GM12878 (cell line): ENCODE results near the gene TMUB1.

Experiments used
- NR2C2 ChIP-seq: IDR thresholded peaks from 2 replicates; pipeline ENCODE4 v1.6.1; 2011; ENCODE audit warnings: borderline replicate concordance, low read depth; ENCODE audit not compliant: control insufficient read depth, insufficient read length
- POLR2A ChIP-seq: IDR thresholded peaks from 2 replicates; pipeline ENCODE4 v1.6.1; 2011; ENCODE audit warnings: low read depth, mild to moderate bottlenecking, low read length
- RELA ChIP-seq: fragments of 450-650 bp; IDR thresholded peaks from 2 replicates; pipeline ENCODE4 v1.8.0; 2014; ENCODE audit warnings: borderline replicate concordance; ENCODE audit not compliant: partially characterized antibody
- TF ChIP-seq, protein P1 (sequence below), 3 experiments: IDR thresholded peaks in 2 of 3; conservative IDR thresholded peaks in 1 of 3; 2 replicates each; pipeline ENCODE4 v1.5.1; 2011; ENCODE audit warnings: low read depth in 3 of 3, low read length in 3 of 3, mild to moderate bottlenecking in 3 of 3, control low read depth in 2 of 3, moderate library complexity in 2 of 3, inconsistent platforms in 1 of 3, mixed read lengths in 1 of 3; ENCODE audit not compliant: control insufficient read depth in 2 of 3, insufficient read depth in 1 of 3; ENCODE audit errors: extremely low read depth in 1 of 3
- TF ChIP-seq, protein P2 (sequence below): IDR thresholded peaks from 2 replicates; pipeline ENCODE4 v1.6.1; 2011; ENCODE audit warnings: mild to moderate bottlenecking, low read depth, low read length, moderate library complexity; ENCODE audit not compliant: insufficient replicate concordance
- TF ChIP-seq, protein P3 (sequence below): fragments of 450-650 bp; formaldehyde crosslinking; IDR thresholded peaks from 2 replicates; pipeline ENCODE4 v1.4.0; 2020; ENCODE audit warnings: mild to moderate bottlenecking, moderate library complexity

GRCh38 chr7:151064454-151064853 is 18.8 kb downstream of the TMUB1 start:
- TF ChIP-seq, protein P1, sequence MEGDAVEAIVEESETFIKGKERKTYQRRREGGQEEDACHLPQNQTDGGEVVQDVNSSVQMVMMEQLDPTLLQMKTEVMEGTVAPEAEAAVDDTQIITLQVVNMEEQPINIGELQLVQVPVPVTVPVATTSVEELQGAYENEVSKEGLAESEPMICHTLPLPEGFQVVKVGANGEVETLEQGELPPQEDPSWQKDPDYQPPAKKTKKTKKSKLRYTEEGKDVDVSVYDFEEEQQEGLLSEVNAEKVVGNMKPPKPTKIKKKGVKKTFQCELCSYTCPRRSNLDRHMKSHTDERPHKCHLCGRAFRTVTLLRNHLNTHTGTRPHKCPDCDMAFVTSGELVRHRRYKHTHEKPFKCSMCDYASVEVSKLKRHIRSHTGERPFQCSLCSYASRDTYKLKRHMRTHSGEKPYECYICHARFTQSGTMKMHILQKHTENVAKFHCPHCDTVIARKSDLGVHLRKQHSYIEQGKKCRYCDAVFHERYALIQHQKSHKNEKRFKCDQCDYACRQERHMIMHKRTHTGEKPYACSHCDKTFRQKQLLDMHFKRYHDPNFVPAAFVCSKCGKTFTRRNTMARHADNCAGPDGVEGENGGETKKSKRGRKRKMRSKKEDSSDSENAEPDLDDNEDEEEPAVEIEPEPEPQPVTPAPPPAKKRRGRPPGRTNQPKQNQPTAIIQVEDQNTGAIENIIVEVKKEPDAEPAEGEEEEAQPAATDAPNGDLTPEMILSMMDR (IDR thresholded peaks at IDR 0.05 in 2 of 3, conservative IDR thresholded peaks at IDR 0.05 in 1 of 3; ENCODE audit: control insufficient read depth in 2 of 3, extremely low read depth in 1 of 3, insufficient read depth in 1 of 3, low read depth in 3 of 3, low read length in 3 of 3): no peak
- TF ChIP-seq, protein P2, sequence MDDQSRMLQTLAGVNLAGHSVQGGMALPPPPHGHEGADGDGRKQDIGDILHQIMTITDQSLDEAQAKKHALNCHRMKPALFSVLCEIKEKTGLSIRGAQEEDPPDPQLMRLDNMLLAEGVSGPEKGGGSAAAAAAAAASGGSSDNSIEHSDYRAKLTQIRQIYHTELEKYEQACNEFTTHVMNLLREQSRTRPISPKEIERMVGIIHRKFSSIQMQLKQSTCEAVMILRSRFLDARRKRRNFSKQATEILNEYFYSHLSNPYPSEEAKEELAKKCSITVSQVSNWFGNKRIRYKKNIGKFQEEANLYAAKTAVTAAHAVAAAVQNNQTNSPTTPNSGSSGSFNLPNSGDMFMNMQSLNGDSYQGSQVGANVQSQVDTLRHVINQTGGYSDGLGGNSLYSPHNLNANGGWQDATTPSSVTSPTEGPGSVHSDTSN: no peak
- TF ChIP-seq, protein P3, sequence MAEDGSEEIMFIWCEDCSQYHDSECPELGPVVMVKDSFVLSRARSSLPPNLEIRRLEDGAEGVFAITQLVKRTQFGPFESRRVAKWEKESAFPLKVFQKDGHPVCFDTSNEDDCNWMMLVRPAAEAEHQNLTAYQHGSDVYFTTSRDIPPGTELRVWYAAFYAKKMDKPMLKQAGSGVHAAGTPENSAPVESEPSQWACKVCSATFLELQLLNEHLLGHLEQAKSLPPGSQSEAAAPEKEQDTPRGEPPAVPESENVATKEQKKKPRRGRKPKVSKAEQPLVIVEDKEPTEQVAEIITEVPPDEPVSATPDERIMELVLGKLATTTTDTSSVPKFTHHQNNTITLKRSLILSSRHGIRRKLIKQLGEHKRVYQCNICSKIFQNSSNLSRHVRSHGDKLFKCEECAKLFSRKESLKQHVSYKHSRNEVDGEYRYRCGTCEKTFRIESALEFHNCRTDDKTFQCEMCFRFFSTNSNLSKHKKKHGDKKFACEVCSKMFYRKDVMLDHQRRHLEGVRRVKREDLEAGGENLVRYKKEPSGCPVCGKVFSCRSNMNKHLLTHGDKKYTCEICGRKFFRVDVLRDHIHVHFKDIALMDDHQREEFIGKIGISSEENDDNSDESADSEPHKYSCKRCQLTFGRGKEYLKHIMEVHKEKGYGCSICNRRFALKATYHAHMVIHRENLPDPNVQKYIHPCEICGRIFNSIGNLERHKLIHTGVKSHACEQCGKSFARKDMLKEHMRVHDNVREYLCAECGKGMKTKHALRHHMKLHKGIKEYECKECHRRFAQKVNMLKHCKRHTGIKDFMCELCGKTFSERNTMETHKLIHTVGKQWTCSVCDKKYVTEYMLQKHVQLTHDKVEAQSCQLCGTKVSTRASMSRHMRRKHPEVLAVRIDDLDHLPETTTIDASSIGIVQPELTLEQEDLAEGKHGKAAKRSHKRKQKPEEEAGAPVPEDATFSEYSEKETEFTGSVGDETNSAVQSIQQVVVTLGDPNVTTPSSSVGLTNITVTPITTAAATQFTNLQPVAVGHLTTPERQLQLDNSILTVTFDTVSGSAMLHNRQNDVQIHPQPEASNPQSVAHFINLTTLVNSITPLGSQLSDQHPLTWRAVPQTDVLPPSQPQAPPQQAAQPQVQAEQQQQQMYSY (CRISPR knock-in tag): no peak
- TF ChIP-seq RELA (no peak), POLR2A (no peak), NR2C2 (no peak)
